H9 (cell line): ENCODE measurements around the gene CCL15. TPM values are rescaled to one million over a fixed set of nuclear protein-coding genes. Genes with fewer than 3 reads are reported as not detected.

Source experiments
- DNase-seq: peaks from one replicate; pipeline ENCODE4 v3.0.0-alpha.2; 2017
- H2AFZ ChIP-seq: one replicate; pipeline ENCODE4 v1.6.1; 2013; ENCODE audit warnings: mild to moderate bottlenecking, low read length, control low read depth, moderate library complexity
- H2AK5ac ChIP-seq: 2 replicates; pipeline ENCODE4 v1.6.1; 2013; ENCODE audit warnings: low read length, control low read depth, mixed read lengths; ENCODE audit not compliant: insufficient read length
- H2BK120ac ChIP-seq: one replicate; pipeline ENCODE4 v1.6.1; 2013; ENCODE audit warnings: low read depth, mild to moderate bottlenecking, low read length, control low read depth, inconsistent platforms; ENCODE audit not compliant: poor library complexity, severe bottlenecking
- H2BK12ac ChIP-seq: 2 replicates; pipeline ENCODE4 v1.6.1; 2013; ENCODE audit warnings: low read length, control low read depth, mixed read lengths, low read depth; ENCODE audit not compliant: insufficient read length
- H2BK15ac ChIP-seq: 2 replicates; pipeline ENCODE4 v1.6.1; 2013; ENCODE audit warnings: low read depth, low read length, control low read depth
- H2BK20ac ChIP-seq: one replicate; pipeline ENCODE4 v1.6.1; 2013; ENCODE audit warnings: low read depth, mild to moderate bottlenecking, low read length, control low read depth, inconsistent platforms; ENCODE audit not compliant: poor library complexity, severe bottlenecking
- H2BK5ac ChIP-seq: 2 replicates; pipeline ENCODE4 v1.6.1; 2013; ENCODE audit warnings: low read length, control low read depth, mixed read lengths; ENCODE audit not compliant: insufficient read length
- H3K14ac ChIP-seq: 2 replicates; pipeline ENCODE4 v1.6.1; 2013; ENCODE audit warnings: low read length, control low read depth; ENCODE audit not compliant: insufficient read depth
- H3K18ac ChIP-seq: 2 replicates; pipeline ENCODE4 v1.6.1; 2013; ENCODE audit warnings: low read depth, mild to moderate bottlenecking, mixed read lengths, low read length, control low read depth; ENCODE audit not compliant: insufficient read length
- H3K23ac ChIP-seq: 2 replicates; pipeline ENCODE4 v1.6.1; 2013; ENCODE audit warnings: low read length, control low read depth, mixed read lengths, low read depth; ENCODE audit not compliant: insufficient read length
- H3K23me2 ChIP-seq: 2 replicates; pipeline ENCODE4 v1.6.1; 2013; ENCODE audit warnings: low read depth, mild to moderate bottlenecking, mixed read lengths, low read length, control low read depth; ENCODE audit not compliant: insufficient read length, poor library complexity, severe bottlenecking
- H3K27ac ChIP-seq: 2 replicates; pipeline ENCODE4 v1.5.1; 2013; ENCODE audit warnings: low read length, control low read depth, mixed read lengths, low read depth; ENCODE audit not compliant: insufficient read length
- H3K27me3 ChIP-seq: 2 replicates; pipeline ENCODE4 v1.6.1; 2013; ENCODE audit warnings: low read length, control low read depth, inconsistent platforms; ENCODE audit not compliant: insufficient read depth
- H3K4ac ChIP-seq: 2 replicates; pipeline ENCODE4 v1.6.1; 2013; ENCODE audit warnings: low read depth, mild to moderate bottlenecking, control low read depth, inconsistent platforms, low read length, moderate library complexity
- H3K4me1 ChIP-seq: 2 replicates; pipeline ENCODE4 v1.6.1; 2013; ENCODE audit warnings: low read length, control low read depth, inconsistent platforms; ENCODE audit not compliant: insufficient read depth
- H3K4me2 ChIP-seq: 2 replicates; pipeline ENCODE4 v1.6.1; 2013; ENCODE audit warnings: low read length, control low read depth, mixed read lengths; ENCODE audit not compliant: insufficient read length, insufficient read depth
- H3K56ac ChIP-seq: 2 replicates; pipeline ENCODE4 v1.6.1; 2013; ENCODE audit warnings: low read depth, mild to moderate bottlenecking, mixed read lengths, low read length, control low read depth; ENCODE audit not compliant: insufficient read length
- H3K79me1 ChIP-seq: 2 replicates; pipeline ENCODE4 v1.6.1; 2013; ENCODE audit warnings: low read depth, mild to moderate bottlenecking, moderate library complexity, low read length, control low read depth, inconsistent platforms; ENCODE audit not compliant: insufficient read depth, poor library complexity, severe bottlenecking
- H3K79me2 ChIP-seq: 2 replicates; pipeline ENCODE4 v1.6.1; 2013; ENCODE audit warnings: low read length, control low read depth, inconsistent platforms; ENCODE audit not compliant: insufficient read depth
- H3K9ac ChIP-seq: 2 replicates; pipeline ENCODE4 v1.6.1; 2013; ENCODE audit warnings: low read length, control low read depth, mixed read lengths; ENCODE audit not compliant: insufficient read length; ENCODE audit errors: extremely low read depth
- H3K9me3 ChIP-seq: one replicate; pipeline ENCODE4 v1.6.1; 2013; ENCODE audit warnings: low read depth, low read length, inconsistent platforms; ENCODE audit not compliant: control insufficient read depth
- H3T11ph ChIP-seq: one replicate; pipeline ENCODE4 v1.6.1; 2013; ENCODE audit warnings: mild to moderate bottlenecking, low read length, control low read depth, inconsistent platforms
- H4K20me1 ChIP-seq: one replicate; pipeline ENCODE4 v1.6.1; 2013; ENCODE audit not compliant: control insufficient read depth, insufficient read length, insufficient read depth
- H4K5ac ChIP-seq: 2 replicates; pipeline ENCODE4 v1.6.1; 2013; ENCODE audit warnings: low read depth, mild to moderate bottlenecking, mixed read lengths, low read length, control low read depth; ENCODE audit not compliant: insufficient read length
- H4K8ac ChIP-seq: replicated peaks from 2 replicates; pipeline ENCODE4 v1.6.1; 2013; ENCODE audit warnings: low read length, control low read depth, mixed read lengths, low read depth; ENCODE audit not compliant: insufficient read length
- H4K91ac ChIP-seq: 2 replicates; pipeline ENCODE4 v1.6.1; 2013; ENCODE audit warnings: low read depth, mild to moderate bottlenecking, moderate library complexity, mixed read lengths, low read length, control low read depth; ENCODE audit not compliant: insufficient read length
- H3K27ac Mint-ChIP-seq, 3 experiments: 2 replicates in 2 of 3; 3 replicates in 1 of 3; pipeline ENCODE4 v1.8.0; 2020 to 2021; ENCODE audit warnings: mixed read lengths in 3 of 3, mild to moderate bottlenecking in 1 of 3, moderate library complexity in 1 of 3
- H3K27me3 Mint-ChIP-seq: 2 replicates; pipeline ENCODE4 v1.8.0; 2021; ENCODE audit warnings: low read depth, mild to moderate bottlenecking, moderate library complexity, mixed read lengths
- H3K36me3 Mint-ChIP-seq, 3 experiments: 2 replicates in 2 of 3; 3 replicates in 1 of 3; pipeline ENCODE4 v1.8.0; 2020 to 2021; ENCODE audit warnings: low read depth in 3 of 3, mixed read lengths in 3 of 3; ENCODE audit not compliant: insufficient read depth in 1 of 3
- H3K4me1 Mint-ChIP-seq, 2 experiments: 2 replicates each; pipeline ENCODE4 v1.8.0; 2020; ENCODE audit warnings: mixed read lengths in 2 of 2
- H3K4me3 Mint-ChIP-seq, 2 experiments: 2 replicates in 1 of 2; 3 replicates in 1 of 2; pipeline ENCODE4 v1.8.0; 2020 to 2021; ENCODE audit warnings: mild to moderate bottlenecking in 2 of 2, mixed read lengths in 2 of 2, moderate library complexity in 1 of 2
- H3K9me3 Mint-ChIP-seq, 2 experiments: 2 replicates in 1 of 2; 3 replicates in 1 of 2; pipeline ENCODE4 v1.8.0; 2020; ENCODE audit warnings: mild to moderate bottlenecking in 2 of 2, mixed read lengths in 2 of 2, moderate library complexity in 1 of 2
- CTCF ChIP-seq: fragments of 200-600 bp; sonication (generic); conservative IDR thresholded peaks from 3 replicates; pipeline ENCODE4 v1.8.0; 2021; ENCODE audit warnings: antibody characterized with exemption, mild to moderate bottlenecking
- total RNA-seq: library from RNA; stranded (reverse); gene quantifications from 2 replicates; pipeline ENCODE4 v1.2.1, GENCODE V29; 2021

The CCL15 gene
- total RNA-seq, 1 experiment from 2014 or later = not detected

- H3K27ac Mint-ChIP-seq = no peak overlapping the region
- no peak overlapping the region for H2BK15ac ChIP-seq
- no peak overlapping the region for H3K23ac ChIP-seq
- H3K4me1 ChIP-seq = no peaks in the 10 kb centered on the region
- no peaks in the 10 kb centered on the region for H3K23me2 ChIP-seq
- no peak overlapping the region for H3T11ph ChIP-seq
- H3K18ac ChIP-seq = no peak overlapping the region
- peaks cover 5% of the 10 kb centered on the region for H3K27me3 Mint-ChIP-seq
- no peak overlapping the region for H2AK5ac ChIP-seq
- H3K27ac ChIP-seq = no peak overlapping the region
- H3K4ac ChIP-seq = no peak overlapping the region
- no peaks in the 10 kb centered on the region for H4K20me1 ChIP-seq
- H3K4me3 Mint-ChIP-seq = no peak overlapping the region
- DNase-seq = no peak
- H2BK5ac ChIP-seq = no peak overlapping the region
- no peak overlapping the region for H4K8ac ChIP-seq
- no peak overlapping the region for H2AFZ ChIP-seq
- H3K4me2 ChIP-seq = no peak overlapping the region
- H3K4me1 Mint-ChIP-seq = no peaks in the 10 kb centered on the region
- no peak overlapping the region for H3K9ac ChIP-seq
- peaks cover 2 to 4% of the 10 kb centered on the region in 2 experiments; a peak in 2 of 5 replicates for H3K9me3 Mint-ChIP-seq
- H2BK120ac ChIP-seq = no peak overlapping the region
- no peak for TF ChIP-seq CTCF
- H4K5ac ChIP-seq = no peak overlapping the region
- H4K91ac ChIP-seq = no peak overlapping the region
- H3K27me3 ChIP-seq = no peaks in the 10 kb centered on the region
- H3K79me1 ChIP-seq = no peaks in the 10 kb centered on the region
- H3K79me2 ChIP-seq = no peaks in the 10 kb centered on the region
- no peak overlapping the region for H2BK20ac ChIP-seq
- peaks cover 0 to 2% (median 0%) of the 10 kb centered on the region in 3 experiments; a peak in 2 of 7 replicates for H3K36me3 Mint-ChIP-seq
- H2BK12ac ChIP-seq = no peak overlapping the region
- no peaks in the 10 kb centered on the region for H3K9me3 ChIP-seq
- no peak overlapping the region for H3K56ac ChIP-seq
- no peak overlapping the region for H3K14ac ChIP-seq
Measured at GRCh38 chr17:35988164-35988563, 13.2 kb downstream of the CCL15 start.
